HG03442 (cell line): ENCODE measurements around the gene TAS2R1.

Experiments used
- ATAC-seq: cut with Tn5 transposase; IDR thresholded peaks from one replicate; pipeline ENCODE4 v1.9.1; 2021; ENCODE audit warnings: mild to moderate bottlenecking, moderate library complexity; ENCODE audit not compliant: unreplicated experiment

The TAS2R1 gene

DNA sequence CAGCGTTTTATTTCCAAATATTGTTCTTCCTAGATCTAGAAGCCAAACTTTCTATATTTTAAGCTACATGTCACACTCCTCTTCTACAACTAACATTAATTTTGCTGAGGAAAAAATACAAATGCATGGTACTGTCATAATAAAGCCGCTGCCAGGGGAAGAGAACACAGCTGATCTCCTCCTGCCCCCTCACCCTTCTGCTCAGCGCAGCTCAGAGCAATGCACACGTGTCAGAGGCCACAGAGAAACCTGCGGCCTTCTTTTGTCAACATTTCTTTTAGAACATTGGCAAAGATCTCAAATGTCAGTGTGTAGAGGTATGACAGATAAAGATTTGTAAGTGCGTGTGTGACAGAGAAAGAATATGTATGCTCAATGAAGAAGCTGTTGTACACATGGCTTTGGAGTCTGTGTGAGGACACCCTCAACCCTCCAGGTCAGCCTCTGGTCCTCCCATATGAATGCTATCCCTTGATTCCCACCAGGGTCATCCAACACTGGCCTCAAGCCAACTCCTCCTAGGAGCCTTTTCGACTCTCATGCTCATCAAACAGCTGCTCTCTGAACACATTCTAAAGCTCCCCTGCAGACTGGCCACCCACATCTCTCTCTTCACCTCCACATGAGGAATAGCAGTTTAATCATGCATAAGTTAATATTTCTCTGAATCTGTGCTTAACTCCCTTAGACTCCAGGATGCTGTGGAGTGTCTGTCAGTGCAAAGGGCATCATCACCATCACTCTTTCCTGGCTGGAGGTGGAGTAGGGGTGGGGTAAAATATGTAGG lies 40.9 kb downstream of the TAS2R1 start:
- no peak for ATAC-seq

DNA sequence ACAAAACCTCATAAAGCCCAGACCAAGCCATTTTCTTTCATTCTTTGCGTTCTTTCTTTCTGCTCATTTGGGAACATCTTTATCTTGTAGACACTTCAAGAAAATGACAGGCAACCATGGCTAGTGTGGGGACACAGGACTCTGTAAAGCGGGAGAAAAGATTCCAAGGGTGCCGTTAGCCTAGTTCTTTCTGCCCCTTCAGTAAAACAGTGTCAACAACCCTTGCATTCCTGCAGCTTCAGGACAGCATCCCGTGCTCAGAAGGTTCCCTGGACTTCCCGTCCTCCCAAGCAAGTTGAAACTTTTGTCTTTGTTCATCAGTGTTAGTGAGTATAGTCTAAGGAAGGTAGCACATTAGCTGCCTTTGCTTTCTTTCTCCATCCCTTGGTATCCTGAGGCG lies 41.9 kb downstream of the TAS2R1 start:
- ATAC-seq = no peak

DNA sequence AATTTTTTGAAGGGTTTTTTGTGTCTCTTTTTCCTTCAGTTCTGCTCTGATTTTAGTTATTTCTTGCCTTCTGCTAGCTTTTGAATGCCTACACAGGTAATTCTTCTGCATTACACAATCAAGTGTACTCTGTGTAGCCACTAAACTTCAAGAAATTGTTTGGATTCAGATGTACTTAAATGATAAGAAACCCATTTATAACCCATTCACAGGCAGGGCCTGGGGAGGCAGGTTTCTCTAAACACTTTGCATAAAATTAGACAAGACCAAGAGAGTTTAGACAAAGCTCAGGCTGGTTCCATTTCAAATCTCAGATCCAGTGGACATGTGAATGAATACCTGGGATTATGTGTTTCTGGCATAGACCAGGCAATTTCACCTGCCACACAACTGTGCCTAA lies 43.0 kb downstream of the TAS2R1 start:
- ATAC-seq = no peak

DNA sequence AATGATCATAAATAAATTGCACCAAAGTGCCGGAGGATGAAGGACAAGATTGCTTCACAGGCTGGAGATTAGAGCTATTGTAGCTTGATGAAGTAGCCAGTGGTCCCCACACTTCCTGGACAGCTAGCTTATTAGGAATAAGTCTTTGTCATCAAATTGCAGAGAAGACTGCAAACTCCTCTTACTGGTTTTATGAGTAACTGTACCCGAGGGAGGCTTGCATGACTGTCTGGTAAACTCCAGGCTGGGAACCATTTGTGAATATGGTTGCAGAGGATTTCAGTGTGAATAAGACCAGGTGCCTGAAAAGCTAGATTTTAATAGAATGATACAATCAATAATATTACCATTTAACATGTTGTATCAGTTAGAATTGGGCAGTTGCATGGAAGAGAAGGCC lies 47.7 kb downstream of the TAS2R1 start:
- ATAC-seq = no peak
